Body of pancreas (tissue), 4 donors: ENCODE measurements around the gene FGFBP3. TPM values are rescaled to one million over a fixed set of nuclear protein-coding genes. Genes with fewer than 3 reads are reported as not detected.

Experiments used
- ATAC-seq: fragments of 150-250 bp; one replicate; pipeline ENCODE4 v1.9.1; 2016
- DNase-seq, 4 donors: peaks; one replicate each; pipeline ENCODE4 v3.0.0-alpha.2; 2019
- H3K27ac ChIP-seq, 4 donors: fragments of 200-600 bp; sonication (generic); 1 replicate in 3 of 4; 2 replicates in 1 of 4; pipeline versions ENCODE4 v1.5.1 to v1.6.1; 2016 to 2019; ENCODE audit warnings: mild to moderate bottlenecking in 1 of 4, mixed read lengths in 1 of 4, moderate library complexity in 1 of 4
- H3K27me3 ChIP-seq, 2 donors: fragments of 200-600 bp; sonication (generic); one replicate each; pipeline ENCODE4 v1.6.0; 2016; ENCODE audit warnings: mild to moderate bottlenecking in 1 of 2
- H3K36me3 ChIP-seq, 2 donors: fragments of 200-600 bp; sonication (generic); replicated peaks in 1 of 2; 2 replicates each; pipeline ENCODE4 v1.5.1; 2016; ENCODE audit warnings: low read depth in 2 of 2; ENCODE audit not compliant: insufficient read depth in 1 of 2
- H3K4me1 ChIP-seq: fragments of 200-600 bp; sonication (generic); one replicate; pipeline ENCODE4 v1.6.0; 2016
- H3K4me3 ChIP-seq, 2 donors: fragments of 200-600 bp; sonication (generic); 1 replicate in 1 of 2; 2 replicates in 1 of 2; pipeline ENCODE4 v1.5.1; 2016 to 2019
- H3K9me3 ChIP-seq, 3 donors: fragments of 200-600 bp; sonication (generic); 1 replicate in 2 of 3; 2 replicates in 1 of 3; pipeline ENCODE4 v1.5.1; 2016
- CTCF ChIP-seq, 7 experiments: fragments of 450-650 bp in 4 of 7; fragments of 200-600 bp in 3 of 7; sonication (generic) in 3 of 7; IDR thresholded peaks; one replicate each; pipeline ENCODE4 v1.5.1; 2016 to 2019; ENCODE audit warnings: antibody characterized with exemption in 7 of 7
- POLR2A ChIP-seq, 3 donors: fragments of 450-650 bp; IDR thresholded peaks; one replicate each; pipeline ENCODE4 v1.6.1; 2016; ENCODE audit warnings: antibody characterized with exemption in 3 of 3, mild to moderate bottlenecking in 2 of 3
- WGBS, 2 donors: methylation state at CpG; one replicate each; pipeline ENCODE4 v1.1.5; 2017; 5-methylcytosine and 5-hydroxymethylcytosine counted together
- intact Hi-C: fragments of 100-400 bp; cut with DNase I; formaldehyde crosslinking; loops from one replicate; pipeline ENCODE4 v1.15.1; 2023
- total RNA-seq, 2 donors: library from RNA; depleted of rRNA; stranded (reverse); fragments of >200 nt; gene quantifications; one replicate each; pipeline ENCODE4 v1.1.0, GENCODE V29; 2016

The FGFBP3 gene
- total RNA-seq, 2 donors from 2014 or later, result 2.3 to 3.4 TPM

GRCh38 chr10:91923371-91924211 lies 14.3 kb upstream of the FGFBP3 start, which contains the start of gene BTAF1:
Gene BTAF1, plus strand, starts transcription at chr10:91923770. Its CDS starts 307 bp downstream, at chr10:91924077.
- H3K27me3 ChIP-seq, result no peaks in the 10 kb centered on the region
- 0% methylated on average over 5 to 65 of the region's 65 CpGs for WGBS, 2 donors
- no peaks in the 10 kb centered on the region for H3K36me3 ChIP-seq
- H3K4me3 ChIP-seq, result peak within 1 kb of the TSS; percentile 60 to 76
- H3K27ac ChIP-seq, result peak within 1 kb of the TSS; percentile 87 to 95 (median 93)
- peaks cover 0 to 5% (median 0%) of the 10 kb centered on the region in 3 donors for H3K9me3 ChIP-seq
- intact Hi-C loops, result no loop called here
- ATAC-seq (peak; percentile 97), DNase-seq (peak; percentile 90 to 94 (median 92))
- H3K4me1 ChIP-seq, result peaks cover 29% of the 10 kb centered on the region
- TF ChIP-seq CTCF (IDR thresholded peaks at IDR 0.05) (no peak), POLR2A (IDR thresholded peaks at IDR 0.05) (peak; percentile 78 to 91 (median 86))

DNA sequence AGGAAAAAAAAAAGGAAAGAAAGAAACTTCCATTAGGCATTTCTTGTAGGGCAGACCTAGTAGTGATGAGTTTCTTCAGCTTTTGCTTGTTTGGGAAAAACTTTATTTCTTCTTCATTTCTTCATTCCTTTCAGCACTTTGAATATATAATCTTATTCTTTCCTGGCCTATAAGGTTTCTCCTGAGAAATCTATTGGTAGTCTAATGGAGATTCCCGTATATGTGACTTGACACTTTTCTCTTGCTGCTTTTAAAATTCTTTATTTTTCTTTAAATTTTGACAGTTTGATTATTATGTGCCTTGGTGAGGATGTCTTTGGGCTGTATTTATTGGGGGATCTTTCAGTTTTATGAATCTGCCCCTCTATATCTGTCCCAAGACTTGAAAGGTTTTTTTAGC lies 10.4 kb upstream of the FGFBP3 start:
- TF ChIP-seq POLR2A (IDR thresholded peaks at IDR 0.05), result no peak
- TF ChIP-seq CTCF (IDR thresholded peaks at IDR 0.05), result no peak
- ATAC-seq, result no peak
- H3K27me3 ChIP-seq, result no peaks in the 10 kb centered on the region

GRCh38 chr10:91910467-91910866 lies 1.2 kb upstream of the FGFBP3 start:
- H3K27me3 ChIP-seq, result no peaks in the 10 kb centered on the region
- H3K36me3 ChIP-seq, result no peaks in the 10 kb centered on the region
- no peaks in the 10 kb centered on the region for H3K9me3 ChIP-seq
- WGBS, 2 donors, result 78 to 80% methylated on average over 4 of the region's 4 CpGs
- H3K27ac ChIP-seq, result no peak overlapping the region
- intact Hi-C loops, result loop anchor here (5.0 kb wide), 1 partner anchor 148 kb away; no protein-coding TSS in a partner anchor
- peaks cover 17% of the 10 kb centered on the region for H3K4me1 ChIP-seq
- TF ChIP-seq CTCF (IDR thresholded peaks at IDR 0.05) (no peak), POLR2A (IDR thresholded peaks at IDR 0.05) (no peak)
- DNase-seq (no peak), ATAC-seq (no peak)
- H3K4me3 ChIP-seq, result no peak overlapping the region

More for the DNA sequence above, 10.4 kb upstream of the FGFBP3 start:
- no peak overlapping the region for H3K4me3 ChIP-seq
- intact Hi-C loops, result no loop called here
- no peak overlapping the region for H3K27ac ChIP-seq
- H3K9me3 ChIP-seq, result peaks cover 0 to 5% (median 0%) of the 10 kb centered on the region in 3 donors
- DNase-seq, result no peak
- peaks cover 7% of the 10 kb centered on the region for H3K4me1 ChIP-seq
- WGBS, 2 donors, result 97 to 100% methylated on average over 1 of the region's 1 CpG
- no peaks in the 10 kb centered on the region for H3K36me3 ChIP-seq

GRCh38 chr10:91908337-91909116 lies 759 bp downstream of the FGFBP3 start:
- ATAC-seq (peak; percentile 93), DNase-seq (peak; percentile 79 to 85 (median 84))
- Histone ChIP-seq H3K4me3 (peak overlapping the region; percentile 69 to 94), H3K27ac (peak overlapping the region; percentile 9 to 77 (median 53)), H3K9me3 (no peaks in the 10 kb centered on the region), H3K27me3 (no peaks in the 10 kb centered on the region), H3K36me3 (no peaks in the 10 kb centered on the region), H3K4me1 (peaks cover 17% of the 10 kb centered on the region)
- TF ChIP-seq POLR2A (IDR thresholded peaks at IDR 0.05) (peak in 2 of 3 donors; percentile 42 to 60), CTCF (IDR thresholded peaks at IDR 0.05) (peak; percentile 12 to 63 (median 45))
- whole genome bisulfite sequencing, 2 donors, result 0% methylated on average over 1 to 92 of the region's 93 CpGs
- intact Hi-C loops, result no loop called here
